Upper lobe of right lung (tissue), 1 donor: Measurements from ENCODE around the gene RNU7-1. TPM values are rescaled to one million over a fixed set of nuclear protein-coding genes. Genes with fewer than 3 reads are reported as not detected.
A peak's percentile ranks its signal among the peaks of the same experiment; 100 is the strongest.
"Not testable (repeated sequence)": the region's sequence is repeated elsewhere in the genome, so short reads cannot be mapped to it uniquely, and the experiment has no call there.

Experiments used
- ATAC-seq: fragments of 200-7000 bp; cut with Tn5 transposase; one replicate; pipeline ENCODE4 v1.9.1; 2020; ENCODE audit warnings: mild to moderate bottlenecking, moderate library complexity
- DNase-seq: peaks from one replicate; pipeline ENCODE4 v3.0.0-alpha.2; 2020
- H3K27ac ChIP-seq: fragments of 200-600 bp; one replicate; pipeline ENCODE4 v1.8.0; 2022
- H3K27me3 ChIP-seq: fragments of 200-600 bp; one replicate; pipeline ENCODE4 v1.8.0; 2022; ENCODE audit warnings: mild to moderate bottlenecking
- H3K36me3 ChIP-seq: fragments of 200-600 bp; one replicate; pipeline ENCODE4 v1.8.0; 2022
- H3K4me1 ChIP-seq: fragments of 200-600 bp; one replicate; pipeline ENCODE4 v1.8.0; 2022
- H3K4me3 ChIP-seq: fragments of 200-600 bp; one replicate; pipeline ENCODE4 v1.8.0; 2022; ENCODE audit warnings: mild to moderate bottlenecking
- H3K9me3 ChIP-seq: fragments of 200-600 bp; one replicate; pipeline ENCODE4 v1.8.0; 2022
- CTCF ChIP-seq: fragments of 200-600 bp; IDR thresholded peaks from one replicate; pipeline ENCODE4 v1.8.0; 2022; ENCODE audit warnings: antibody characterized with exemption
- intact Hi-C: fragments of 100-400 bp; cut with DNase I; formaldehyde crosslinking; loops from one replicate; pipeline ENCODE4 v1.11.0; 2022
- total RNA-seq: library from RNA; stranded (reverse); fragmentation: NEBNext Ultra II Directional; extraction: Animal tissue kit (Norgen Biotek cat#: 25700); gene quantifications from one replicate; pipeline ENCODE4 v1.2.1, GENCODE V29; 2021
- donor health status: DM: no; HTN: yes; CAD: no; lungs with severe emphysema.

Gene RNU7-1
- total RNA-seq, 1 donor from 2014 or later: not detected

GRCh38 chr12:6902448-6902847 lies 41.2 kb upstream of the RNU7-1 start:
- TF ChIP-seq CTCF: no peak

GRCh38 chr12:6903722-6904121 lies 39.9 kb upstream of the RNU7-1 start:
- TF ChIP-seq CTCF: no peak
- intact Hi-C loops: no loop called here
- ATAC-seq: no peak
- DNase-seq: no peak
- Histone ChIP-seq H3K27me3 (no peaks in the 10 kb centered on the region), H3K36me3 (no peaks in the 10 kb centered on the region), H3K27ac (no peak overlapping the region), H3K9me3 (no peaks in the 10 kb centered on the region), H3K4me1 (peaks cover 13% of the 10 kb centered on the region), H3K4me3 (no peak overlapping the region)

More at GRCh38 chr12:6902448-6902847, 41.2 kb upstream of the RNU7-1 start:
- H3K4me1 ChIP-seq: peaks cover 13% of the 10 kb centered on the region
- H3K27ac ChIP-seq: no peak overlapping the region
- H3K36me3 ChIP-seq: no peaks in the 10 kb centered on the region
- H3K9me3 ChIP-seq: no peaks in the 10 kb centered on the region
- ATAC-seq (no peak), DNase-seq (no peak)
- intact Hi-C loops: no loop called here
- H3K27me3 ChIP-seq: no peaks in the 10 kb centered on the region
- H3K4me3 ChIP-seq: no peak overlapping the region

- ATAC-seq (peak; percentile 96), DNase-seq (peak; percentile 97)
- Histone ChIP-seq H3K4me1 (peaks cover 9% of the 10 kb centered on the region), H3K27me3 (no peaks in the 10 kb centered on the region), H3K9me3 (no peaks in the 10 kb centered on the region), H3K4me3 (peak within 1 kb of the TSS; percentile 63), H3K27ac (peak within 1 kb of the TSS; percentile 83), H3K36me3 (no peaks in the 10 kb centered on the region)
- no peak for TF ChIP-seq CTCF
- intact Hi-C loops: no loop called here
These were observed 39.0 kb upstream of the RNU7-1 start, which contains the start of gene LRRC23 for GRCh38 chr12:6904280-6905276. LRRC23 (plus strand) TSS chr12:6904822; CDS start chr12:6905634, 812 bp downstream.

DNA sequence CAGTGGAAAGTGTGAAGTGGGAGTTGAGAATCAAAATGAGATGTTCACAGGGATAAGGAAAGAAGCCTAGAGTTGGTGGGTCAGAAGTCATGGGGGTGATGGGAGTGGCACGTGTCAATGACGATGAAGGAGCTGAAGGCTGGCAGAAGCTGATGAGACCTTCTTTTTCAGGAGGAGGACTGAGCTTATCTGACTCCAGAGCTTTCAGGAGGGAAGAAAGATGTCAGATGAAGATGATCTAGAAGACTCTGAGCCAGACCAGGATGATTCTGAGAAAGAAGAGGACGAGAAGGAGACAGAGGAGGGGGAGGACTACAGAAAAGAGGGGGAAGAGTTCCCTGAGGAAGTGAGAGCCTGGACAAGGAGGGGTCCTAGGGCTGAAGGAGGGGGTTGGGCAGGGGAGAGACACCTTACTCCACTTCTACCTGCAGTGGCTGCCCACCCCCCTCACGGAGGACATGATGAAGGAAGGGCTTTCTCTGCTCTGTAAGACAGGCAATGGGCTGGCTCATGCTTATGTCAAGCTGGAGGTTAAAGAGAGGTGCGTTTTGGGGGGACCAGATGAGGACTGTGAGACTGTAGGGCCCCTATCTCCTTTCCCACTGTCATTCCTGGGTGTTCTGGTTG lies 38.1 kb upstream of the RNU7-1 start:
- intact Hi-C loops: no loop called here
- Histone ChIP-seq H3K27me3 (no peaks in the 10 kb centered on the region), H3K27ac (peak overlapping the region; percentile 83), H3K36me3 (no peaks in the 10 kb centered on the region), H3K4me1 (peaks cover 4% of the 10 kb centered on the region), H3K4me3 (peak overlapping the region; percentile 63), H3K9me3 (no peaks in the 10 kb centered on the region)
- DNase-seq (no peak), ATAC-seq (no peak)
- no peak for TF ChIP-seq CTCF

DNA sequence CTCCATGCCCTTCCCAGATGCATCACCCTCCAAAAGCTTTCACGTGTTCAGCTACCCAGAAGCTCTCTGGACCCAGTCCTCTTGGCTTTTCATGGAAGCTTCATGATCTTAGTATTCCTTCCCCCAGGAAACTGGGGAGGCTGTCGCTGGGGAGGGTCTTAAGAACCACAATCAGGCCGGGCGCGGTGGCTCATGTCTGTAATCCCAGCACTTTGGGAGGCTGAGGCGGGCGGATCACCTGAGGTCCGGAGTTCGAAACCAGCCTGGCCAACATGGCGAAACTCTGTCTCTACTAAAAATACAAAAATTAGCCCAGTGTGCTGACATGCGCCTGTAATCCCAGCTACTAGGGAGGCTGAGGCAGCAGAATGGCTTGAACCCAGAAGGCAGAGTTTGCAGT lies 35.5 kb upstream of the RNU7-1 start:
- H3K36me3 ChIP-seq, H3K27me3 ChIP-seq, H3K27ac ChIP-seq, H3K4me3 ChIP-seq, DNase-seq, H3K4me1 ChIP-seq, H3K9me3 ChIP-seq, ATAC-seq, intact Hi-C loops: not testable (repeated sequence)
